SW 1271 (cell line): ENCODE measurements around the gene INPPL1.

Experiments used
- DNase-seq, 2 experiments: peaks; one replicate each; lab custom pipeline; 2025; lab: John Stamatoyannopoulos, UW

Gene INPPL1

GRCh38 chr11:72218251-72218745, 6.3 kb upstream of the INPPL1 start:
- no peak for DNase-seq

GRCh38 chr11:72220696-72221363, 3.7 kb upstream of the INPPL1 start:
- DNase-seq = no peak

DNA sequence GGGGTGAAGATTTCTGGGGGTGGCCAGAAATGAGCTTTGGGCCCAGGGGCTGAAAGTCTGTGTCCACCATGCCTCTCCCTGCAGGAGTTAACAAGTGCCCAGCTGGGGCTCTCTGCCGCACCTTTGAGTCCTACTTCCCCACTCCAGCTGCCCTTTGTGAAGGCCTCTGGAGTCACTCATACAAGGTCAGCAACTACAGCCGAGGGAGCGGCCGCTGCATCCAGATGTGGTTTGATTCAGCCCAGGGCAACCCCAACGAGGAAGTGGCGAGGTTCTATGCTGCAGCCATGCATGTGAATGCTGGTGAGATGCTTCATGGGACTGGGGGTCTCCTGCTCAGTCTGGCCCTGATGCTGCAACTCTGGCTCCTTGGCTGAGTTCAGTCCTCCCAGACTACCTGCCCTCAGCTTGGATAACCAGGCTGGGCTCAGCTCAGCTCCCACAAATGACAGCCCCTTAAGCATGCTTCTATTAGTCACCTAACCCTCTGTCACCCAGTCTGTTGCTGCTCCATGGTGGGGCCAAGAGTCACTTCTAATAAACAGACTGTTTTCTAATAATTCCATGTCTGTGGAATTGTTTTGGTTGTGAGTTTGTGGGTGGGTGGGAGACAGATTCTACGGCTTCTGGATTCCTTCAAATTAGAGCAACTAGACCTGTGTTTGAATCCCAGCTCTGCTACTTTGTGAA, 3.0 kb upstream of the INPPL1 start:
- no peak for DNase-seq

DNA sequence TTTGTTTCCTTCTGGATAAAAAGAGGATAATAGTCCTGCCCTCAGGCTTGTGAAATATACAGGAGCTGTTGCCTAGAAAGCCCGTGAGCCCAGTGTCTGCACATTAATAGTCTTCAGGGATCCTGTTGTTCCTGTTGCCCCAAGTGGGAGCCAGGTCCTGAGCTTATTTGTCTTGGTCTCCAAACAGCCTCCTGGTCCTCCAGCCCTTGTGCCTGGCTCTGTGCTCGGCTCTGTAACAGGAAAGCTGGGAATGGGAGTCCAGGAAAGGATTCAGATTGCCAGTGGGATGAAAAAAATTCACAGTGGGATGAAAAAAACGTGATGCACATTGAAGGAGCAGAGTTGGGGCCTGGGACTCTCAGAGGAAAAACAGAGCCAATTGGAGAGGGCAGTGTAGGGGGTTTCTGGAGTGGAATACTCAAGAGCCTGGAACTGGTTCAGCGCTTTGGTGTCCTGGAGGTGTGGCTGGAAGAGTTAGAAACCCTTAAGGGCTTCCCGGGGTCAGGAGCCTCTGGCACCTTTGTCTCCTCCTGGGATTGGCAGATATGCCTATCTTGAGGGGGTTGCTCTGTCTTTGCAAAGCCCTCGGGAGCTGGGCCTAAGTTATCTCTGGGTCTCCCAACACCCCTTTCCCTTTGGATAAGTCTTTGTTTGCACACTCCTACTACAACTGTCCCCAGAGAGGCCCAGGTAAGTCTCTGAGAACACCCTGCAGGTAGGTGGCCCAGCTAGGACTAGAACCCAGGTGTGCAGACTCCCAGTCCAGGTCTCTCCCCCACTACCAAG, 2.3 kb upstream of the INPPL1 start:
- DNase-seq = no peak

- peak; percentile 83 to 96 for DNase-seq
Observed at GRCh38 chr11:72222907-72223614, 1.5 kb upstream of the INPPL1 start.

GRCh38 chr11:72223615-72224563, 678 bp upstream of the INPPL1 start:
- peak in 1 of 2 experiments; percentile 74 for DNase-seq

DNA sequence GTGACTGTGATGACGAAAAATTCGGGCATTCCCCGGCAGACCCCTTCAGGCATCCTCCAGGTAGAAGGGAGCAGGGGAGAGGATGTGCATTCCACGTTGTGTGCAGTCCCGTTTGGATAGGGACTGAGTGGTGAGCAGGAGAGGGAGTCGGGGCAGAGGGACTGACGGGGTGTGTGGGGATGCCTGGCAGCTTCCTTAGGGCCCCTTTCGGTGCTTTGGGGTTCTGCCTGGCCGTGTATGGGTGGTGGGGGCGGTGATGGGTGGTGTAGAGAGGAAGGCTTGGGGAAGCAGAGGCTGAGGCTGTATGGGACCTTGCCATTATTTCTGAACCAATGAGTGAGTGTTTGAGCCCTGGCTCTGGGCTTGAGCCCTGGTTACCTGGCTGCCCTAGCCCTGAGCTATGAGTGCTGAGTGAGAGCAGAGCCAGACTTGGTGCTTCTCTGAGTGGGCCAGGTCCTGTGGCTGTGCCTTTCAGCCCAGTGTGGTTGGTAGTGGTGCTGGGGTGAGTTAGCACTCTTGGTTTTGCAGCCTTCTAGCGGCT, 914 bp downstream of the INPPL1 start:
- DNase-seq = peak in 1 of 2 experiments; percentile 18

GRCh38 chr11:72226701-72227100, 2.1 kb downstream of the INPPL1 start:
- DNase-seq = no peak

- no peak for DNase-seq
Observed at GRCh38 chr11:72227316-72228228, 3.0 kb downstream of the INPPL1 start.

- DNase-seq = no peak
Observed at GRCh38 chr11:72228229-72228843, 3.8 kb downstream of the INPPL1 start.

DNA sequence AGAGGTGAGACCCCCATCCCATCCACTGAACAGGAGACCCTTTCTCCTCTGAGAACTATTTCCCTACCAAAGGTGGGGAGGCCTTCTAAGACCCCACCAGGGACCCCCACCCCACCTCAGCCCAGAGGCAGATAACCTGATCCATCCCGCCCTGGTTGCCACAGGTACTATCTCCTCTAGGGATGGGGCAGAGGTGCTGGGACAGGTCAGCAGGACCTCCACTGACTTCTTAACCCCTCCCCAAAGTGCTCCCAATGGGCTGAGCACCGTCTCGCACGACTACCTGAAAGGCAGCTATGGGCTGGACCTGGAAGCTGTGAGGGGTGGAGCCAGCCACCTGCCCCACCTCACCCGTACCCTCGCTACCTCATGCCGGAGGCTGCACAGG, 4.3 kb downstream of the INPPL1 start:
- DNase-seq = no peak

- no peak for DNase-seq
Observed at GRCh38 chr11:72229336-72229924, 4.9 kb downstream of the INPPL1 start.

DNA sequence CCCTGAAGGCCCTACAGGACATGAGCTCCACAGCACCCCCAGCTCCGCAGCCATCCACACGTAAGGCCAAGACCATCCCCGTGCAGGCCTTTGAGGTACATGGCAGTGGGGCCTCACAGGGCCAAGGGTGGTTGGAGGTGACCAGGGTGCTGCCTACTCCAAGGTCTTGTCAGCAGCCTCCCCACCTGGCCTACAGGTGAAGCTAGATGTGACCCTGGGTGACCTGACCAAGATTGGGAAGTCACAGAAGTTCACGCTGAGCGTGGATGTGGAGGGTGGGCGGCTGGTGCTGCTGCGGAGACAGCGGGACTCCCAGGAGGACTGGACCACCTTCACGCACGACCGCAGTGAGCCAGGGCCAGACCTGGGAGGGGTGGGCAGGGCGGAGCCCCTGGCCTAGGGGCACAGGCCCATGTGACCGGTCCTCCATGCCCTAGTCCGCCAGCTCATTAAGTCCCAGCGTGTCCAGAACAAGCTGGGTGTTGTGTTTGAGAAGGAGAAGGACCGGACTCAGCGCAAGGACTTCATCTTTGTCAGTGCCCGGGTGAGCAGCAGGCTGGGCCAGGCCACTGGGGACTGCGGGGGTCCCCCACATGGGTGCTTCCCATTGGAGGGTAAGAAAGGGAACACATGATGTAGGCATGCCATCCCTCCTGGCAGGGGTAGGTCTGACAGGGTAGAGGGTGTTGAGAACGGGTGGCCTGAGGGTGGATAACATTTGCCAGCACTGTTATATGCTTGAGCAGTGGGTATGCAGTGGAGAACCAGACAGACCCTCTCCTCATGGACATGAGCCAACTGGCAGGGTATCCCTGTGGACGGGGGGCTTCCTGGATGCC, 5.6 kb downstream of the INPPL1 start:
- DNase-seq = no peak

DNA sequence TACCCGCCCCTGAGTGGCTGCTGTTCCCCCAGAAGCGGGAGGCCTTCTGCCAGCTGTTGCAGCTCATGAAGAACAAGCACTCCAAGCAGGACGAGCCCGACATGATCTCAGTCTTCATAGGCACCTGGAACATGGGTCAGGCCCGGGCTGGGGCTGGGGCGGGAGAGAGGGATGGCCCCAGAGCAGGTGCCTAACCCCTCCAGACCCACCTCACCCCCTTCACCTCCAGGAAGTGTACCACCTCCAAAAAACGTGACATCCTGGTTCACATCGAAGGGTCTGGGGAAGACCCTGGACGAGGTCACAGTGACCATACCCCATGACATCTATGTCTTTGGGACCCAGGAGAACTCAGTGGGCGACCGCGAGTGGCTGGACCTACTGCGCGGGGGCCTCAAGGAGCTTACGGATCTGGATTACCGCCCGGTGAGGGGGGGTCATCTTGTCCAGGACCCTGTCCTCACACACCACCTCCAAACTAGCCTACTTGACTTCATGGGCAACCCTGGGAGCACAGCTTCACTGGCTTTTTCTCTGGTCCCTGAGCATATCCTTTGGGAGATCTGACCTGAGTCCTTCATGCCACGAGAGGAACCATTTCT, 6.3 kb downstream of the INPPL1 start:
- DNase-seq = no peak

DNA sequence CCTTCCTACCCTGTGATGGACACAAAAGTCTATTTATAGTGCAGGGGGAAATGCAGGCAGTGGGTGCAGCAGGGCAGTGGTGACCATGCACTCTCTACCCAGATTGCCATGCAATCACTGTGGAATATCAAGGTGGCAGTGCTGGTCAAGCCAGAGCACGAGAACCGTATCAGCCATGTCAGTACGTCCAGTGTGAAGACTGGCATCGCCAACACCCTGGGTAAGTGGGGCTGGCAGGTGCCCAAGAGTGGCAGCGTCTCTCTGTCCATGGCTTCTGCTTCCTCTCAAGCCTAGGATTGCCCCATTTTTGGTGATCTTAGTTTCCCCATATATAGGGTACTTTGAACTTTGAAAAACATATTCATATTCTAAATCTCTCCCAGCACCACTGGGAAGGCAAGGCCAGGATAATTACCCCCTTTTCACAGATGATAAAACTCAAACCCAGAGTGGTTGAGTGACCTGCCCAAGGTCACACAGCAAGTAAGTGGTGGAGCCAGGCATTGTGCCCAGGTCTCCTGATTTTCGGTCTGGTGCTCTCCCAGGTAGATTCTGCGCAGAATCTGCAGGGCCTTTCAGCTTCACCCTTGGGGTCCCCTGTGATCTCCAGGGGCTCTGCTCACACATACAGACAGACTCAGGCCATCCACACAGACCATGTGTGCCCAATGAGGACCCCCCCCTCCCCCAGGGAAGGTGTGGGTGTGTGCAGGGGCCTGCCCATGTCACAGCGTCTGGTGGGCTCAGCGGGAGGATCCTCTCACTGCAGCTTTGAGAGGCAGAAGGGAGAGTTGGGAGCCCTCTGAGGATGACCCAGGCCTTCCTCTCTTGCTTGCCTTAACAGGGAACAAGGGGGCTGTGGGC, 7.1 kb downstream of the INPPL1 start:
- DNase-seq = no peak

GRCh38 chr11:72232260-72233055, 7.9 kb downstream of the INPPL1 start:
- no peak for DNase-seq
